Muscle of arm (tissue), 14 donors: ENCODE data around the gene SPDYC. TPM values are rescaled to one million over a fixed set of nuclear protein-coding genes. Genes with fewer than 3 reads are reported as not detected.

ENCODE experiments used
- DNase-seq: peaks from one replicate; pipeline ENCODE4 v3.0.0-alpha.2; 2013
- long read RNA-seq, 11 donors: transcript quantifications; one replicate each; lab custom pipeline, GENCODE V29; 2026
- polyA plus RNA-seq, 12 donors: library from polyadenylated mRNA; unstranded; fragments of 120-200 nt; gene quantifications; one replicate each; pipeline ENCODE4 v1.2.1, GENCODE V29; 2013; ENCODE audit not compliant: insufficient read length in 12 of 12

Gene SPDYC, protein sequence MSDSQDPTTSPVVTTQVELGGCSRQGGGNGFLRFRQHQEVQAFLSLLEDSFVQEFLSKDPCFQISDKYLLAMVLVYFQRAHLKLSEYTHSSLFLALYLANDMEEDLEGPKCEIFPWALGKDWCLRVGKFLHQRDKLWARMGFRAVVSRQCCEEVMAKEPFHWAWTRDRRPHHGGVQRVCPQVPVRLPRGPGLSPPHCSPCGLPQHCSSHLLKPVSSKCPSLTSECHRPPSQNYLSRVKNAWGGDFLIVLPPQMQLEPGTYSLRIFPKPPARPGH
- polyA plus RNA-seq: under 1 TPM in 1 of 12 donors, not detected in 11; 0.17 TPM
- long read RNA-seq, donor 1: 0 reads
- long read RNA-seq, donor 2: 0 reads
- long read RNA-seq, donor 3: 0 reads
- long read RNA-seq, donor 4, partial matches to known transcripts: 0 of 5 reads
- long read RNA-seq, donor 4, other reads (novel, unspliced or antisense): 5 of 5 reads
- long read RNA-seq, donor 5: 0 reads
- long read RNA-seq, donor 6: 0 reads
- long read RNA-seq, donor 7: 0 reads
- long read RNA-seq, donor 8: 0 reads
- long read RNA-seq, donor 9: 0 reads
- long read RNA-seq, donor 10, partial matches to known transcripts: 5 of 5 reads
- long read RNA-seq, donor 10, other reads (novel, unspliced or antisense): 0 of 5 reads
- long read RNA-seq, donor 11: 0 reads

- DNase-seq: no peak
Measured at GRCh38 chr11:65170058-65170534, at the start of gene SPDYC. Gene SPDYC, plus strand, starts transcription at chr11:65170233. Its CDS starts 1,125 bp downstream, at chr11:65171358.

GRCh38 chr11:65120831-65121230 is 49.2 kb upstream of the SPDYC start:
- no peak for DNase-seq

DNA sequence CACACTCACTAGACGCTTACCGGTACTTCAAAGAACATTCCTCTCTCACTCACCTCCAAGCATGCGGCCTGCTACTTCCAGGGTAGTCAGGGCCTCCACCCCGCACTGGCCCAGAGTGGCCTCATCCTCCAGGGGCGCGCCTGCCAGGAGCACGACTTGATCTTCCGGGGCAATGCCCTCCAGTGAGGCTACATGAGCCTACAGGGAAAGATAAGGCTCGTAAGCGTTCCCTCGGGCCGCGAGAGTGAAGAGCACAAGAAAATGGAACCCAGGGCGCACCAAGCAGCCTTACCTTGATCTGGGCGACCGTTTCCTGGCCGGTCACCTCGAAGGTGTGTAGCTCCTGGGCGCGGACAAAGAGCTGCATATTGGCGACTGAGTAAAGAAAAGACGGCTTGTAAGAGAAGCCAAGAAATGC is 48.6 kb upstream of the SPDYC start:
- no peak for DNase-seq

DNA sequence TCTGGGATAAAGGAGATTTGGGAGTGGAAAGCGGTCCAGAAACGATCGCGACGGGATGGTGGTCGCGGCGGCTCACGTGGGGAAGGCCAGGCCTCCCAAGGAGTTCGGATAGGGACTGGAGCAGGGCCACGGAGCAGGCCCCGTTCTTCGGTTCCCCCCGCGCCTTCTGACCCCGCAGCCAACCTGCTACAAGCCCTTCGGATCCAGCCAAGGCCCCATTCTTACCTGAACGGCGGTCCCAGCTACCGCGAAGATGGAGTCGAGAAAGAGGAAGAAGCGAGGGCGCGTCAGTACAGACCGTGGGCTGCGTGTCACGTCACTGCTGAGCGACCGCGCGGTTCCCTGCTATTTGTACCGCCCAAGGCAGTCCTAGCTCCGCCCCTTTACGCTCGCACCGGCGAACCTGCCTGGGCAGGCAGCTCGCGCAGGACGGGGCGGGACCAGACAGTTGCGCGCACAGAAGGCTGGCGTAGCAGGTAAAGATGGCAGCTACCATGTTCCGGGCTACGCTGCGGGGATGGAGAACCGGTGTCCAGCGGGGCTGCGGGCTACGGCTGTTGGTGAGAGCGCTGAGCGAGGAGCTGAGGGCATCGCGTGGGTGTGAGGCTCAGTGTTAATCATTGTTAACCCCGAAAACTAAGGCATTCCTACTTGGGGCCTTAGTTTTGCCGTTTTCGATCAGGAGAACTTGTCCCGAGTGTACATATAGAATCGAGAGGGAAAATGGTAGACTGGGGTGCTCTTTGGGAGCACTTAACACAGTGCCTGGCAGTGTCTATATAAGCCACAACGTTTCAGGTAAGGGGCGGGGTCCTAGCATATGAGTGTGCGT is 48.0 kb upstream of the SPDYC start, which contains the start of the genes FAU and MRPL49:
FAU (minus strand) TSS at position 270 of the 832 bp plus-strand sequence. CDS start 321 bp downstream, outside the sequence.
MRPL49 (plus strand) TSS at position 457 of the 832 bp plus-strand sequence; CDS start at position 483, 26 bp downstream.
- peak; percentile 97 for DNase-seq

- no peak for DNase-seq
Measured at GRCh38 chr11:65124480-65125196, 45.4 kb upstream of the SPDYC start.

GRCh38 chr11:65125197-65126056 is 44.6 kb upstream of the SPDYC start:
- no peak for DNase-seq

DNA sequence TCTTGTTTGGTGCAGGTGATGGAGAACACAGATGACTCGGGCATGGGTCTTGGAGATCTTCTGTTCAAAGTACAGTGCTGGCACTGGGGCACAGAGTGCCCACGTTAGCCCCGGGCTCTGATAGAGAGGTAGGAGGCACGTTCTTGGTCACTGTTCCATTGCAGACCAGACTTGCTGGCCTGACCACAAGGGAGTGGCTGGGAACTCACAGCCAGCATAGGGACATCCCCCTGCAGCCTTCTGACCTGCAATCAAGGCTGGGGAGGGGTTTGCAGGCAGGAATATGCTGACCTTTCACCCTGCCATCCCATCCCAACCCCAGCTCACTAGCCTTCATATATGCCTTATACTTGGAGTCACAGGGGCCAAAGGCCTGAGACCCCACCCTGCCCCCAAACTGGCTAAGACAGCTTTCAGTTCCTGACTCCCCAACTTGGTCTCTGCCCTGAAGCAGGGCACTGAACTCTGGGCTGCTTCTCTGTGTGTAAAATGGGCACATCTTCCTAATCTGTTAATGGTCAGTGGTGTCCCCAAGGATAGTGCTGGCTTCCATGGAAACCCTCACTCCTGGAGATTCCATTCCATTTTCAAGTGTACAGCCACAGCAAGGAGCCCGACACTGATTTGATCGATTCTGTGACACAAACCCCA is 43.3 kb upstream of the SPDYC start:
- DNase-seq: no peak

DNA sequence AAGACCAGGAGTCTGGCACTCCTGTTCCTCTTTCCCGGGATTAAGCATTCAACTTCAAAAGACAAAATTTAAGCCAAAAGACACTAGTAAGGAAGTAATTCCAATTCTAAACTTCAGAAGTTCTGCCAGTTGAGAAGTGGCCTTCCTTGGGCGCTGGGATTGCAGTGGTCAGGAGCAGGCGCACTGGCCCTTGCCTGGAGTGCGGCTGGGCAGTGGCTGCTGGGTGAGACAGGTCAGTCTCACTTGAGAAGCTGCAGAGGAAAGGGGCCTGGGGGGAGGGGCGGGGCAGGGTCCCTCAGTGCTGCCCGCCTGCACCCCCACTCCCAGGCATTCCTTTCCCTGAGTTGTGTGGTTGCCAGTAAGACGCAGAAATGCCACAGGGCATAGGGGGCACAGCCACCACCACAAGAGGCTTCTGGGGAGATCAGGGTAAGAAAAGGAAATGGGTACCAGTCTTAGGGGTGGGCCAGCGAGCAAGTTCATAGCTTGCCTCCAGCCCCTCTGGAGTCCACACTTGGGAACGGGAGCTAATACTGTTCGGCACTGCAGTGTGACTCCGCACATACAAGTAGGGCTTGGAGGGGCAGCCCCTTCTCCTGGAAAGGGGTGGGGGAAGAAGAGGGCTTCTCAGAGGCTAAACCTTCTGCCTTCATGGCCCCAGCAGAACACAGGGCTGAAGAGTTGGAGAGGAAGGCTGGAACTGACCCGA is 42.4 kb upstream of the SPDYC start:
- no peak for DNase-seq

GRCh38 chr11:65128182-65129145 is 41.6 kb upstream of the SPDYC start:
- no peak for DNase-seq

GRCh38 chr11:65129649-65130441 is 40.2 kb upstream of the SPDYC start:
- DNase-seq: no peak

DNA sequence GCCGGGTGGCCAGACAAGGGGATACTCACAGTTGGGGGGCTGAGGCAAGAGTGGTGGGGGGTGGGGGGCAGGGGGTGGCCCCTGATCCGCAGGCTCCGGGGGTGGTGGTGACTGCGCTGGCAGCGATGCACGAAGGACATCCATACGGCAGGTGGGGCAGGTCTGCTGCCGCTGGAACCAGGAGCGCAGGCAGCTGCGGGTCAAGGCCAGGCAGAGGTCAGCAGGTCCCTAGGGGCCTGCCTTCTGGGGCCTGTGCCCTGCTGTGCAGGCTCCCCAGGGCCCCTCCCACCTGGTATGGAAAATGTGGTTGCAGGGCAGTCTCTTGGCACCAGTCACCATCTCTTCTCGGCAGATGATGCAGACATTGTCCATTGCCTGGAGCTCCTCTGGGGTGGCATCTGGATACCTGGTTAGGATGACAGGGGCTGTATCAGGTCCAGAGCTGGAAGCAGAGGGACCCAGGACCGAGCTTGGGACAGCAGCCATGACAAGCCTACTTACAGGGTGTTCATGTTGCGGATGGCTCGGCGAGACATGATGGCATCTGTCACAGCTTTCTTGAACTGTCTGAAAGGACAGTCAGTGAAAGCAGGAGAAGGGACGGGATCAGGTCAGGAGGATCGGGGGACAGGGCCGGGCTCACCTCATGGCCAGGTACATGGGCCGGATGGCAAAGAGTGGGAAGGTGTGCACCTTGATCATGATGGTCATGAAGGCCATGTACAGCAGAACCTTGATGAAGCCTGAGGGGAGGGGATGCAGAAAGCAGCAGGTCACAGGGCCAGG is 39.2 kb upstream of the SPDYC start:
- DNase-seq: no peak

DNA sequence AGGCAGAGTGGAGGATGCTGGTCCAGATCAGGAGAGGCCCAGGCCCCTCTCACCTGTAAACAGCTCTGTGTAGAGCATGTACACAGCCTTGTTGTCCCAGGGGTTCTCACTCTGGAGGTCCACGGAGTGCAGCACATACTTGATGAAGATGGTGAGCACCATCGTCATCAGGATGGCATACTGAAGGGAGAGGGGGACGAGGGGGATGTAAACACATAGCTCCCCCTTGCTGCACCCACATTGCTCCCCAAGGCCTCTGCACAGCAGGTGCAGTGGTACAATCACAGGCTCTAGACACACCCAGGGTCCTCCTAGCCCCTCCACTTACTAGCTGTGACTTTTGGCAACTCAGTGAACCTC is 38.6 kb upstream of the SPDYC start:
- no peak for DNase-seq

GRCh38 chr11:65131895-65132237 is 38.2 kb upstream of the SPDYC start:
- DNase-seq: no peak

DNA sequence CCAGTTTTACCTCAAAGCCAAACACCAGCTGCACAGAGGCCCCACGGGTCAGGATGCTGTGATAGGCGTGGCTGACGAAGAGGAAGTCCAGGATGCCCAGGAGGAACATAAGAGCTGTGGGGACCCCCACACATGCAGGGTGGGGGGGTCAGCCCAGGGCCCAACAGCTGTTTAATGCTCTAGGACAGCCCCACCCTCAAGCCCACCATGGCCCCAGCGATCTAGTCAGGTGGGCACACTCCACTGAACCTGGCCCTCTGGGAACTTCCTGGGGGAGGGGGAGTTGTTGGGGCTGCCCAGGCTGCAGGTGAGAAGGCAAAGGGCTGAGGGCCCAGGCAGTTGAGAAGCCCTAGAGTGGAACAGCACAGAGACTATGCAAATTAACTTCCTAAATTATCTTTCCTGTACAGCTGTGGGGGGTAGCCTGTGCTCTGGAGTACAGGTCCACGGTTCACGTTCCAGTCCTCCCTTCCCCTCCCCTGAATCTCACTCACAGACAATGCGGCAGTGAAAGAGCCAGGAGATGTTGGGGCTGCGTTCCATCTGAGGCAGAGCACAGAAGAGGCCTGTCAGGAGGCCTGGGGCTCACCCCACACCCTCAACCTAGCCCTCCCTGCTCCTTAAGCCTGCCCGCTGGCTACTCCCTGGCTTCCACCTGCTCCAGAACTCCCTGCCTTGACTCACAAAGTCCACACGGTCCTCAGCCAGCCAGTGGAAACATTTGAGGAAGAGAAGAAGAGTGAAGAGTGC is 37.6 kb upstream of the SPDYC start:
- DNase-seq: no peak

GRCh38 chr11:65132988-65133700 is 36.9 kb upstream of the SPDYC start:
- DNase-seq: no peak
